GM21786 (cell line): ENCODE results near the gene SFSWAP.
"Not testable (repeated sequence)": the region's sequence is repeated elsewhere in the genome, so short reads cannot be mapped to it uniquely, and the experiment has no call there.

Experiments
- ATAC-seq: cut with Tn5 transposase; IDR thresholded peaks from one replicate; pipeline ENCODE4 v1.9.1; 2021; ENCODE audit not compliant: unreplicated experiment

Gene SFSWAP

DNA sequence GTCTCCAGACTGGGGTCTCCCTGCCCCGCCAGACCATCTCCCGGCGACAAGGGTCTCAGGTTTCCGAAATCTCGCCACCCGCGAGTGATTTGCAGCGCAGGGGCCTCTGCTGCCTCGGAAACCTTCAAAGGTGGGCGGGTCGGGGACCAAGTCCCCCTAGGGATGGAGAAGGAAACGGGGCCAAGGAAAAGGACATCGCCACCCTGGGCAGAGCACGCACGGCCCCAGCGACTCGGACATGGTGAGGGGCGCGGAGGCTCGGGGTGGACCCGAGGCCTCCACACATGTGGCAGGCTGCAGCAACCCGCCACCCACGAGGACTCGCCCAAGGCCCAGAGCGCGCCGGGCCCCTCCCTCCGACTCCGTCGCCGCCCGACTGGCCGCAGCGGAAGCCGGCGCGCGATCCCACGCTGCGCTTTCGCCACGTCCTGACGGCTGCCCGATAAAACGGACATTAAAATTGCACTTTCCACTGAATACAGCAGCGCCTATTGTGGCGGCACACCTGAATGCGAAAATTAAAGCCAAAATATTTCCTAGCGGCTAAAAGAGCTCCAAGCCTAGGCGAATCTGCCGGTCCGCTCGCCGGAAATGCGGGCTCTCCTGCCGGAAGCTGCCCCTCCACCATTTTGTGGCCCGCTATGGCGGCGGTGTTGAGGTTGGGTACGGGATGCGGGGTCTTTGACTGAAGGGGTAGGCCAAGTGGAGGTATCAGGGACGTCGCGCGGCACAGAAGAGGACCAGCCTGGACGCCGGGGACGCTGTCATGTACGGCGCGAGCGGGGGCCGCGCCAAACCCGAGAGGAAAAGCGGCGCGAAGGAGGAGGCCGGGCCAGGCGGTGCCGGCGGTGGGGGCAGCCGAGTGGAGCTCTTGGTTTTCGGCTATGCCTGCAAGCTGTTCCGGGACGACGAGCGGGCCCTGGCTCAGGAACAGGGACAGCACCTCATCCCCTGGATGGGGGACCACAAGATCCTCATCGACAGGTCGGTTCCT lies at the start of gene SFSWAP:
Gene SFSWAP, plus strand, starts transcription at position 627 of the 994 bp plus-strand sequence. Its CDS starts 140 bp downstream, at position 767.
- ATAC-seq, result peak; percentile 89

- ATAC-seq, result not testable (repeated sequence)
These were observed 49.5 kb upstream of the SFSWAP start for GRCh38 chr12:131661170-131661985.

DNA sequence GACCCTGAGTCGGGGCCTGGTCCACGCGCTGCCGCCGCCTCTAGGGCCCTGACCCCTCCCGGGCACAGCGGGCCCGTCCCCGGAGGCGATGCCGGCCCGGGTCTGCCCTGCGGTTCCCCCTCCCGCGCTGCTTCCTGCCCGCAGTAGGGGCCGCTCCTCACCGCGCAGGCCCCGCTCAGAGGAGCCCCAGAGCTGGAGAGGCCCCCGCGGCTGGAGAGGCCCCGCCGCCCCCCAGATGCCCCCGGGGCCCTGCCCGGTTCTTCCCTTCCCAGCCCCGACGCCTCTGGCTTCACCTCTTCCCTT lies 49.0 kb upstream of the SFSWAP start:
- ATAC-seq, result not testable (repeated sequence)

- not testable (repeated sequence) for ATAC-seq
These were observed 48.5 kb upstream of the SFSWAP start for GRCh38 chr12:131662346-131662745.

DNA sequence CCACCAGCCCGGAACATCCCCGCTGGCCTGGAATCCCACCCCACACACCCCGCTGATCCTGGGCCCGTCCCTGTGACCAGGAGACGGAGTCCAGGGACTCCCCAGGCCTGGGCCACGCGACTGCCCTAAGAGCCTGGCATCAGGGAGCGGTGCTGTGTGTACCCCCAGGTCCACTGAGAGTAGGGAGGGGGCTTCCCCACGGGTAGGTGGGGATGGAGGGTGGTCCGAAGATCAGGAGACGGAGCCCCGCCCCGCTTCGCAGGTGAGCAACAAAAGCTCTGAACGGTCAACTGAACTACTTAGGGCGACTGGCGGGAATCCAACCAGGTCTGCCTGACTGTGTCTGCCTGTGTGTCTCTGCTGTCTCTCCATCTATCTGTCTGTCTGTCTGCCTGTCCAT lies 45.2 kb upstream of the SFSWAP start:
- not testable (repeated sequence) for ATAC-seq

- ATAC-seq, result not testable (repeated sequence)
These were observed 44.4 kb upstream of the SFSWAP start for GRCh38 chr12:131666486-131666885.

- ATAC-seq, result not testable (repeated sequence)
These were observed 43.8 kb upstream of the SFSWAP start for GRCh38 chr12:131666978-131667601.

DNA sequence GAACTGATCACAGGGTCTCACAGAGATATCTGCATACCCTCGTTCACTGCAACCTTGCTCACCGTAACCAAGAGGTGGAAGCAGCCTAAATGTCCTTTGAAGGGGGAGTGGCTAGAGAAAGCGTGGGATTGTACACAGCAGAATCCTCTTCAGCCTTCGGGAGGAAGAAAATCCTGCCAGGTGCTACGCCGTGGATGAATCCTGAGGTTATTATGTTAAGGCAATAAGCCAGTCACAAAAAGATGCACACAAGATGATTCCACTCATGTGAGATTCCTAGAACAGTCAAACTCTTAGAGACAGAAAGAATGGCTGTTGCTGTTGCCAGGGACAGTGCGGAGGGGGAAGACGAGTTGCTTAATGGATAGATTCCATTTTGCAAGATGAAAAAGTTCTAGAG lies 39.6 kb upstream of the SFSWAP start:
- ATAC-seq, result no peak

DNA sequence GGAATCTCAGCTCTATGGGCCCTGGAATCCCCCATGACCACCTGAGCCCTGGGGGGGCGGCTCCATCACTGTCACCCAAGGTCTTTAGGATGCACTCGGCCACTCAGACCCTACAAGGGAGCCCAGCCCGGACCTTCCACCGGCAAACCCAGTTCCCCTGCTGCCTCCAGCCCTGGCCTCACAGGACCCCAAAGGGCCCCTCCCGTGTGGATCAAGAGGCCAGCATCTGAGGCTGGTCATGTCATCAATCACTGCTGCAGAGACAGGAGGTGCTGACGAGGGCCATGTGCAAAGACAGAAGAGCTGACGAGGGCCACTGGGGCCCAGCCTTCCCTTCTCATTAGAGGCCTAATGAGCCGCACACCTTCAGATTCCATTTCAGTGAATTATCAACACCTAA lies 39.0 kb upstream of the SFSWAP start:
- ATAC-seq, result no peak

DNA sequence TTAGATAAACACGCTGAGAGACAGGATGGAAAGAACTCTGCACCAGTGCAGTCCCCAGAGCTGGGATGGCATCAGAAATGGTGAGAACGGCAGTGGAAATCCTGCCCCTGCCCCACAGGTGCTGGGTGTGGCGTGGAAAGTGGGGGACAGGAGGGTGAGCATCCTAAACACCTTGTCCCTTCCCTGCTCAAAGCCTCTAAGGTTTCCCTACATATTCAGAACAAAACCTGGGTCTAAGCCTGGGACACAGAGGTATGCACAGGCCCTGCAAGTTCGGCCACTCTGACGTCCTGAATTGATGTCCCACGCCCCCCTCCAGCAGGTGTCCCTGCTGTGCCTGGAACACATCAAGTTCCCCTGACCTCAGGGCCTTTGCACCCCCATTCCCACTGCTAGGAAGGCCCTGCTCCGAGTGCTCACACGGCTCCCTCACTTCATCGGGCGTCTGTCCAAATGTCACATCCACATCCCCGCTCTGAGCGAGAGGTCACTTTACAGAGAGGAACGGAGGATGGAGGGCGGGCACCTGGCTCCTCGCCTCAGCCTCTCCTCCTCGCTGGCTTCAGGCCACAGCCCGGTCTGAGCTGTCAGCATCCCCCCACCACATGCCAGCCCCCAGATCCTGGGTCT lies 38.5 kb upstream of the SFSWAP start:
- no peak for ATAC-seq

- ATAC-seq, result no peak
These were observed 37.7 kb upstream of the SFSWAP start for GRCh38 chr12:131672941-131673887.

DNA sequence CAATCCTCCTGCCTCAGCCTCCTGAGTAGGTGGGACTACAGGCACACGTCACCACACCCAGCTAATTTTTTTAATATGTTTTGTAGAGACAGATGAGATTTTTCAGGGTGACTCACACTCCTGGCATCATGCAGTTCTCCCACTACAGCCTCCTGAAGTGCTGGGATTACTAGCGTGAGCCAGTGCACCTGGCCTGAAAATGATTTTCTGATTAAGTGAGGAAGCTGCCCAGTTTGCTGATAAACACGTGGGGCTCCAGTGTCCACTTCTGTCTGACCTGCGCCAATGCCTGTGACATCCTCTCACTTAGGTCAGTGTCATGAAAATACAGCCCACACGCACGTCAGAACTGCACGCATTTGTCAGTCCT lies 37.0 kb upstream of the SFSWAP start:
- ATAC-seq, result no peak

- ATAC-seq, result no peak
These were observed 36.5 kb upstream of the SFSWAP start for GRCh38 chr12:131674373-131674772.

DNA sequence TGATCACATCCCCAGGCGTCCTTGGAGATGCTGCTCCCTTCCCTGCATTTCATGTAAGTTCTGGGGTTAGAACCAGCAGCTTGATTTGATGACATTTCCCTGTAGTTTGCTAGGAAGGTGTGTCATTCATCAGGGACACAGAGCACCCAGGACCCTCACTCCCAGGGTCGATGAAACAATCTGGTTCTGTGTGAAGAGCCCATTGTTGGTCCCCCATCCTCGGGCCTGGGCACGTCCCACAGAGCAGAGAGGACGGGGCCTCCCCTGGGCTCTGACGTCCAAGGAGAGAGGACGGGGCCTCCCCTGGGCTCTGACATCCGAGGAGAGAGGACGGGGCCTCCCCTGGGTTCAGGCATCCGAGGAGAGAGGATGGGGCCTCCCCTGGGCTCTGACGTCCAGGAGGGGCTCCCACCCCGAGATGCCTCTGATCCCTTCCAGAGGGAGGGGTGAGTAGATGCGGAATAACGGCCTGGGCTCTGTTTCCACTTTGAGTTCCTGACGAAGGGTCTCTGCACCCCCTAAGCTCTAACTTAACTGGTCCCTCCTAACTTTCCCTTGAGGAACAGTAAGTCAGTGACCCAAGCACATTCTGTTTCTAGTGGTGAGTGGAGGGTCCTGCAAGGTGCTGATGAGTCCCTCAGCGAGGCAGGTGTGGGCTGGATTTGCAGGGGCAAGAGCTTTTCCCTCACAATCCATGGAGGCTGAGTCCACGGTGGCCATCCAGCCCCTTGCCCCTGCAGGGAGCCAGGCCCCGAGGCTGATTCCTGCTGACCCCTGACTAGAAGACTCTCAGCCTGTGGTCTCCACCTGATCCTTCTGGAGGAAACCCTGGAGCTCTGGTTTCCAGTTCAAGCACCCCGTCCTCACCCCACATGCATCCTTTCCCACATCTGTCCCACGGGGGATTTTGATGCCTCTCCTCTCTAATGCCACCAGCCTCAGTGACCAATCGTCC lies 35.5 kb upstream of the SFSWAP start:
- ATAC-seq, result no peak

DNA sequence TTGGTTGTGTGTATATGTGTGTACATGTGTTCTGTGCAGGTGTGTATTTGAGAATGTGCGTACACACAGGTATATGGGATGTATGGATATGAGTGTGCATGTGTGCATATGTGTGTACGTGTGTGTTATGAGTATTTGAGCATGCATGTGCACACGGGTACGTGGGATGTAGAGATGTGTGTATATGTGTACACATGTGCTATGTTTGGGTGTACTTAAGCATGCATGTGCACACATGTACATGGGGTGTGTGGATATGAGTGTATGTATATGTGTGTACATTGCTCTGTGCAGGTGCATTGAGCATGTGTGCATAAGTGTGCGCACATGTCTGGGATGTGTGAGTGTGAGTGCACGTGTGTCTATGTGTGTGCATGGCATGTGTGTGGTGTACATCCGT lies 34.3 kb upstream of the SFSWAP start:
- no peak for ATAC-seq

- ATAC-seq, result not testable (repeated sequence)
These were observed 33.8 kb upstream of the SFSWAP start for GRCh38 chr12:131677067-131677466.

- ATAC-seq, result no peak
These were observed 33.2 kb upstream of the SFSWAP start for GRCh38 chr12:131677699-131678098.

DNA sequence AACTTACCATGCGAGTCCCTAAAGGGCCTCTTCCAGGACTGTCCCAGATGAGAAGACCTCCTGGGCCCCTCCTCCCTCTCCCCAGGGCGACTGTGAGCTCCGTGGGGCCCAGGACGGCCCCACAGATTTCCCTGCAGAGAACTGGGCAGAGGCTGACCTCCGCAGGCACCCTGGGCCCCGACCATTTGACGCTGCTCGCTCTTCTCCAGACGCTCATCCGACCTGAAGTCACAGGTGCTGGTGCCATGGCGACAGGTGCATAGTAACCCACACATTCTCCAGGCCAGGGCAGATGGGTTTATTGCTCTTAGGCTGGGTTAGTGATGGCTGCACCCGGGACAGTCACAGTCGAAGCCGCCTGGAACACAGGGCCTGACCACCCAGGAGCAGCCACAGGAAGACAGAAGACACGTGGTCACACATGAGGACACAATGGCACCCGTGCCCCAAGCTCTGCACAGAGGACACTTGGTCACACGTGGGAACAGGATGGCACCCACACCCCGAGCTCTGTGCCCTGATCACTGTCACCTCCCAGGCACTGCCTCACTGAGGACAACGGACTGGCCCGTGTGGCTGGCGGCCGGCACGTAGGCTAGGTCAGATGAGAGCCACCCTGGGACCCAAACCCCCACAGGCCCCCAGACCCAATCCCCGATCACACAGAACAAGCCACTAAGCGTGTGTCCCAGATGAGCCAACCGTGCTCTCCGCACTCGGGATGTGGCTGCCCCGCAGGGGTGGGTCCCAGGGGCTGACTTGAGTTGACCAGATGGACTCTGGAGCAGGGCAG lies 32.3 kb upstream of the SFSWAP start:
- ATAC-seq, result not testable (repeated sequence)
